Breast epithelium (tissue), 4 donors: ENCODE results near the gene UBA5. TPM values are rescaled to one million over a fixed set of nuclear protein-coding genes. Genes with fewer than 3 reads are reported as not detected.

Experiments used
- DNase-seq, 2 donors: peaks; one replicate each; pipeline ENCODE4 v3.0.0-alpha.2; 2019; ENCODE audit warnings: low spot score in 2 of 2
- H3K27ac ChIP-seq, 2 donors: fragments of 200-600 bp; sonication (generic) in 1 of 2; one replicate each; pipeline ENCODE4 v1.5.1; 2016 to 2019; ENCODE audit warnings: mild to moderate bottlenecking in 1 of 2
- H3K27me3 ChIP-seq, 2 donors: fragments of 200-600 bp; sonication (generic) in 1 of 2; one replicate each; pipeline versions ENCODE4 v1.5.1 to v1.6.0; 2017 to 2019; ENCODE audit warnings: control low read depth in 1 of 2, mild to moderate bottlenecking in 1 of 2
- H3K36me3 ChIP-seq: fragments of 200-600 bp; one replicate; pipeline ENCODE4 v1.5.1; 2019
- H3K4me1 ChIP-seq, 2 donors: fragments of 200-600 bp; sonication (generic); one replicate each; pipeline ENCODE4 v1.5.1; 2016 to 2019; ENCODE audit warnings: control low read depth in 1 of 2
- H3K4me3 ChIP-seq, 3 donors: fragments of 200-600 bp; sonication (generic); 1 replicate in 2 of 3; 2 replicates in 1 of 3; pipeline ENCODE4 v1.5.1; 2016 to 2019; ENCODE audit warnings: mild to moderate bottlenecking in 3 of 3, moderate library complexity in 2 of 3
- H3K9me3 ChIP-seq, 2 donors: fragments of 200-600 bp; sonication (generic) in 1 of 2; one replicate each; pipeline ENCODE4 v1.5.1; 2016 to 2019; ENCODE audit warnings: control low read depth in 1 of 2
- CTCF ChIP-seq, 3 donors: fragments of 450-650 bp; IDR thresholded peaks; one replicate each; pipeline ENCODE4 v1.5.1; 2016 to 2017; ENCODE audit warnings: antibody characterized with exemption in 3 of 3, mild to moderate bottlenecking in 3 of 3, moderate library complexity in 3 of 3
- POLR2A ChIP-seq: fragments of 450-650 bp; IDR thresholded peaks from one replicate; pipeline ENCODE4 v1.6.1; 2016; ENCODE audit warnings: antibody characterized with exemption, mild to moderate bottlenecking, moderate library complexity
- POLR2AphosphoS5 ChIP-seq, 3 donors: sonication (generic); formaldehyde crosslinking; IDR thresholded peaks; one replicate each; pipeline ENCODE4 v1.6.1; 2017; ENCODE audit warnings: antibody characterized with exemption in 3 of 3
- intact Hi-C: fragments of 100-400 bp; cut with DNase I; formaldehyde crosslinking; loops from one replicate; pipeline ENCODE4 v1.15.1; 2023; ENCODE audit warnings: low total_unique reads
- total RNA-seq, 3 donors: library from RNA; depleted of rRNA; stranded (reverse); fragments of >200 nt; gene quantifications; one replicate each; pipeline ENCODE4 v1.1.0, GENCODE V29; 2016

UBA5 gene
- total RNA-seq, 3 donors from 2014 or later = 34.4 to 40.2 (median 37.7) TPM

GRCh38 chr3:132652640-132653270 is 7.4 kb upstream of the UBA5 start:
- intact Hi-C loops = no loop called here

GRCh38 chr3:132654190-132654589 is 5.9 kb upstream of the UBA5 start:
- DNase-seq = no peak
- TF ChIP-seq CTCF (IDR thresholded peaks at IDR 0.05) (no peak), POLR2AphosphoS5 (IDR thresholded peaks at IDR 0.05) (no peak), POLR2A (no peak)
- Histone ChIP-seq H3K27me3 (no peaks in the 10 kb centered on the region), H3K27ac (no peak overlapping the region), H3K36me3 (no peaks in the 10 kb centered on the region), H3K4me3 (no peak overlapping the region), H3K4me1 (no peaks in the 10 kb centered on the region), H3K9me3 (no peaks in the 10 kb centered on the region)
- intact Hi-C loops = no loop called here

More at GRCh38 chr3:132652640-132653270, 7.4 kb upstream of the UBA5 start:
- no peaks in the 10 kb centered on the region for H3K9me3 ChIP-seq
- H3K27ac ChIP-seq = no peak overlapping the region
- no peaks in the 10 kb centered on the region for H3K36me3 ChIP-seq
- H3K4me3 ChIP-seq = no peak overlapping the region
- H3K27me3 ChIP-seq = no peaks in the 10 kb centered on the region
- no peaks in the 10 kb centered on the region for H3K4me1 ChIP-seq
- no peak for DNase-seq
- no peak for TF ChIP-seq CTCF (IDR thresholded peaks at IDR 0.05)
- TF ChIP-seq POLR2AphosphoS5 (IDR thresholded peaks at IDR 0.05) = no peak

GRCh38 chr3:132654721-132655120 is 5.4 kb upstream of the UBA5 start:
- TF ChIP-seq POLR2A (no peak), CTCF (IDR thresholded peaks at IDR 0.05) (no peak), POLR2AphosphoS5 (IDR thresholded peaks at IDR 0.05) (no peak)
- DNase-seq = no peak
- intact Hi-C loops = no loop called here

GRCh38 chr3:132655471-132655870 is 4.7 kb upstream of the UBA5 start:
- DNase-seq = no peak
- TF ChIP-seq CTCF (IDR thresholded peaks at IDR 0.05) = no peak
- TF ChIP-seq POLR2A = no peak
- no peak for TF ChIP-seq POLR2AphosphoS5 (IDR thresholded peaks at IDR 0.05)
- Histone ChIP-seq H3K27me3 (no peaks in the 10 kb centered on the region), H3K4me3 (no peak overlapping the region), H3K36me3 (no peaks in the 10 kb centered on the region), H3K27ac (no peak overlapping the region), H3K9me3 (no peaks in the 10 kb centered on the region), H3K4me1 (no peaks in the 10 kb centered on the region)
- intact Hi-C loops = no loop called here

More at GRCh38 chr3:132654721-132655120, 5.4 kb upstream of the UBA5 start:
- Histone ChIP-seq H3K4me1 (no peaks in the 10 kb centered on the region), H3K36me3 (no peaks in the 10 kb centered on the region), H3K27me3 (no peaks in the 10 kb centered on the region), H3K9me3 (no peaks in the 10 kb centered on the region), H3K27ac (no peak overlapping the region), H3K4me3 (no peak overlapping the region)

- Histone ChIP-seq H3K4me1 (no peaks in the 10 kb centered on the region), H3K36me3 (no peaks in the 10 kb centered on the region), H3K9me3 (no peaks in the 10 kb centered on the region), H3K27me3 (no peaks in the 10 kb centered on the region), H3K27ac (peak overlapping the region in 1 of 2 donors; percentile 93), H3K4me3 (no peak overlapping the region)
- DNase-seq = no peak
- TF ChIP-seq POLR2AphosphoS5 (IDR thresholded peaks at IDR 0.05) = no peak
- TF ChIP-seq CTCF (IDR thresholded peaks at IDR 0.05) = no peak
- no peak for TF ChIP-seq POLR2A
- intact Hi-C loops = no loop called here
Observed at GRCh38 chr3:132657869-132658747, 2.0 kb upstream of the UBA5 start.
